Peyer's patch (tissue), 4 donors: Measurements from ENCODE around the gene EHF.

ENCODE experiments used
- POLR2A ChIP-seq, 2 donors: fragments of 450-650 bp; IDR thresholded peaks; one replicate each; pipeline ENCODE4 v1.5.1; 2017; ENCODE audit warnings: antibody characterized with exemption in 2 of 2, mild to moderate bottlenecking in 2 of 2, moderate library complexity in 2 of 2
- TF ChIP-seq, protein P1 (sequence below), 6 experiments: fragments of 450-650 bp in 4 of 6; fragments of 200-600 bp in 2 of 6; sonication (generic) in 1 of 6; IDR thresholded peaks; one replicate each; pipeline ENCODE4 v1.5.1; 2017 to 2019; ENCODE audit warnings: antibody characterized with exemption in 6 of 6, mild to moderate bottlenecking in 3 of 6, moderate library complexity in 1 of 6

DNA sequence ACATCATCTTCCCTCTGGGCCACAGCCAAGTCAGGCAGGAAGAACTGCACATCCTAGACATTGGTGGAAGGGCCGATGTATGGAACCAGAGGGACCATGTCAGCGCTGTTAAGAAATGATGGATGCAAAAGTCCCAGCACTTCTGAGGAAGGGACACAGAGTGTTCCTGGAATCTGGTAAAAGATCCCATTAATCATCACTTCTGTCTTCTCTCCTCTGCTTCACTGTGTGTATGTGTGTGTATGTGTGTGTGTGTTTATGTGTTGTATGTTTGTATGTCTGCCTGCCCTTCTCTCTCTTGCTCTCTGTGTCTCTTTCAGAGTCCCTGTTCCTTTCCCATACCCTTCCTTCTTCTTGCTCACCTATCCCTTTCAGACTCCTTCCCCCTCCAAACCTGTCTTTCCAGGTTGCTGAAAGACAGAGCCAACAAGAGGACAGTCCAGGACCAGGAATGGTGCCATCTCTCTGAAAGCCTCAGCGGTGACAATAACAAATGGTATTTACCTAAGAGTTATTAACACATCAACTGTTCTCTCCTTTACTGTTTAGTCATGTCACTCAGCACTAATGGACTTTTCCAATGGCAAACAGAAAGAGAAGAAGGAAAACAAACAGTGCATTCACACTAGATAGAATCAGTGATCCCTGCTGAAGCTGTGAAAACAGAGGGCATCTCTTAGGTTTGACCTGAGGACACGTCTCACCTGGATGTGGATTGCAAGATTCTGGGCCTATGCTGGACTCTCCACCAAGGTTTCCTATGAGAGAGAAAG, 47.1 kb downstream of the EHF start:
- TF ChIP-seq, protein P1, sequence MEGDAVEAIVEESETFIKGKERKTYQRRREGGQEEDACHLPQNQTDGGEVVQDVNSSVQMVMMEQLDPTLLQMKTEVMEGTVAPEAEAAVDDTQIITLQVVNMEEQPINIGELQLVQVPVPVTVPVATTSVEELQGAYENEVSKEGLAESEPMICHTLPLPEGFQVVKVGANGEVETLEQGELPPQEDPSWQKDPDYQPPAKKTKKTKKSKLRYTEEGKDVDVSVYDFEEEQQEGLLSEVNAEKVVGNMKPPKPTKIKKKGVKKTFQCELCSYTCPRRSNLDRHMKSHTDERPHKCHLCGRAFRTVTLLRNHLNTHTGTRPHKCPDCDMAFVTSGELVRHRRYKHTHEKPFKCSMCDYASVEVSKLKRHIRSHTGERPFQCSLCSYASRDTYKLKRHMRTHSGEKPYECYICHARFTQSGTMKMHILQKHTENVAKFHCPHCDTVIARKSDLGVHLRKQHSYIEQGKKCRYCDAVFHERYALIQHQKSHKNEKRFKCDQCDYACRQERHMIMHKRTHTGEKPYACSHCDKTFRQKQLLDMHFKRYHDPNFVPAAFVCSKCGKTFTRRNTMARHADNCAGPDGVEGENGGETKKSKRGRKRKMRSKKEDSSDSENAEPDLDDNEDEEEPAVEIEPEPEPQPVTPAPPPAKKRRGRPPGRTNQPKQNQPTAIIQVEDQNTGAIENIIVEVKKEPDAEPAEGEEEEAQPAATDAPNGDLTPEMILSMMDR (IDR thresholded peaks at IDR 0.05), result no peak
- TF ChIP-seq POLR2A (IDR thresholded peaks at IDR 0.05), result no peak
